ENCODE results near the gene PPFIBP2.
"Not testable (repeated sequence)": the region's sequence is repeated elsewhere in the genome, so short reads cannot be mapped to it uniquely, and the experiment has no call there.

PPFIBP2 gene

DNA sequence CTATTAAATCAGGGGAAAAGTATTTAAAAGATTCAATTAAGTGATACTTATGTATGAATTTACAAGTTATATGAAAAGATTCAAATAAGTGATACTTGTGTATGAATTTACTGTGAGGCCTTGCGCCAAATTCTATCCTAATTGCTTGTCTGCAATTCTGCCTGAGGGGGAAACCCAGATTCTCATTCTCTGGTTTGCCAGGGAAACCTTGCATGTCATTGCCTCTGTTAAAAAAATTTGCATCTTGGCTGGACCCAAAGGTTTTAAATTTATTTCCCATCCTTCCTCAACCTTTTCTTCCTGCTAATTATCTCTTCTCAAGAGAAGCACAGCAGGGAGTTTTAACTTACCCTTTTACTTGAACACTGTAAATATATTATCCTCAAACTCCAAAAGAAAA is 14.7 kb upstream of the PPFIBP2 start:
- DNase-seq (ENCODE audit: low read depth) = no peak

DNA sequence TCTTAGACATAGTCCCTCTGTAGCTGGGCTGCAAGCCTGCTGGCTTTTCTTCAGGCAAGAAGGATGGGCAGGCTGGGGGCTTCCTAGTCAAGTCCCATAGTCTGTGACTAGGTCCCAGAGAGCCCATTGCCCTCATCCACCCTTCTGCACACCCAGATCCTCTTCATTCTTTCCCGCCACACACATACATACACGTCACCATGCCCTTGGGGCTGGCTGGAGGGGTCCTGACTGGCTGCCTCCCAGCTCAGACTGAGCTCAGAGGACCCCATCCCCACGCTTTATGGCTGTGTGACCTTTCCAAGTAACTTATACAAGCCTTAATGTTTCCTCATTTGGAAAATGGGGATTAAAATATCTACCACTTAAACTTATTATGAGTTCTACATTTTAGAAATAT is 13.5 kb upstream of the PPFIBP2 start:
- DNase-seq (ENCODE audit: low read depth) = no peak

DNA sequence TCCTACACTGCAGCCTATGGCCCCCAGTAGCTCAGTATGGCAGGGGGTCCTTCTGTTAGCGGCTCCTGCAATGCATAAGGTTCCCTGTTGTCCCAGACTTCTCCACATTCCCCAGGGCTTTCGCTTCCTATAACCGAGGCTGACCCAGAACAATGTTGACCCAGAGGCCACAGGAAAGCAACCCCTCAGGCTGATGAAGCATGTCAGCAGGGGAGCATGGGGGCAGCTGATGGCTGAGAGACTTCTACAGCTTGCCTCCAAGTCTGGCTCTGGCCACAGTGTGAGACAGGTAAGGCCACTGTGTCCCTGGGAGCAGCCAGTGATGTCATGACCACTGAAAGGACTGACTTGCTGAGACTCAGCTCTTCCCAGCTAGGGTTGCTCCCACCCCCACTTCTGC is 12.5 kb upstream of the PPFIBP2 start:
- no peak for DNase-seq (ENCODE audit: low read depth)

DNA sequence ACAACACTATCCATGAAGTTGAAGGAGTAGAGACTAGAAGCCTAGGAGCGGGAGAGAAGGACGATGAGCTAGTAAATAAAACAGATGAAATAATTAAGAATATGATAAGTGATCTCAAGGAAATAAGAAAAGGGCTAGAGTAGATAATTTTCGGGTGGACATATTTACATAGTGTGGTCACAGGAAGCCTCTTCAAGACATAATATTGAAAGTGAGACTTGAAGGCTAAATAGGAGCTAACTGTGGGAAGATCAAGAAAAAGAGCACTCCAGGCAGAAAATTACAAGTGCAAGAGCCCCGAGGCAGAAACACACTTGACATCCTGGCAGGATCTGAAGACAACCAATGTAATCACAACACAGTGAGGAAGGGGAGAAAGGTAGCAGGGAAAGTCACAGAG is 11.9 kb upstream of the PPFIBP2 start:
- no peak for DNase-seq (ENCODE audit: low read depth)

DNA sequence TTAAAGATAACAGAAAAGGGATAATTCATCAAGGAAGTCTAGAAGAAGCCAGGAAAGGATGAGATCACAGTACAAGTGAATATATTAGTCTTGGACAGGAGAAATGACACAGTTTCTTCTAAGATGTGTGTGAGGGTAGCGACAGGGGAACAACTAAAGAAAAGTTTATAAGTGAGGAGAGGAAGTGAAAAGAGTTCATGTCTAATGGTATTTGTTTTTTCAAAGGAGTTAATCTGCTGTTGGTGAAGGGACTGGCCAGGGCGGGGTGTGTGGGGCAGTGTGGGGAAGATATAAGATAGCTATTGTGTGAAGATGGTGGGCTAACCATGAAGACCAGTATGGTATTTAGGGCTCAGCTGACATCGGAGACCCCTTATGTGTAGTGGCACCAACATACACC is 7.6 kb upstream of the PPFIBP2 start:
- no peak for DNase-seq (ENCODE audit: low read depth)

DNA sequence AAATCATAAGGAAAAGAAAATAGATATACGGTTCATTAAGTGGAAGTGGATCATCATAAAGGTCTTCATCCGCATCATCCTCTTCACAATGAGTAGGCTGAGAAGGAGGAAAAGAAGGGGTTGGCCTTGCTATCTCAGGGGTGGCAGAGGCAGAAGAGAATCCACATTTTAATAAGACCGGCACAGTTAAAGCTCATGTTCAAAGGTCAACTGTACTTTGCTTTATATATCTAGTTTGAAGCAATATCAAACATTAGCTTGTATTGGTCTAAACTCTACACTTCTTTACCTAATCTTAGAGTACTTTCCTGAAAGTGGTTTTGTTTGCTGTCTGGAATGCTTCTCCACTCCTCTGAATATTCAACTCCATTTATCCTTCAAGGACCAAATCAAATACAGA is 5.7 kb upstream of the PPFIBP2 start:
- no peak for DNase-seq (ENCODE audit: low read depth)

DNA sequence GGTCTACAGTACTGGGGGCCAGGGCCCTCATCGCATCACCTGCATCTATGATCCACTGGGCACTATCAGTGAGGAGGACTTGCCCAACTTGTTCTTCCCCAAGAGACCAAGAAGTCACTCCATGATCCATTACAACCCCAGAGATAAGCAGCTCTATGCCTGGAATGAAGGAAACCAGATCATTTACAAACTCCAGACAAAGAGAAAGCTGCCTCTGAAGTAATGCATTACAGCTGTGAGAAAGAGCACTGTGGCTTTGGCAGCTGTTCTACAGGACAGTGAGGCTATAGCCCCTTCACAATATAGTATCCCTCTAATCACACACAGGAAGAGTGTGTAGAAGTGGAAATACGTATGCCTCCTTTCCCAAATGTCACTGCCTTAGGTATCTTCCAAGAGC is 3.8 kb upstream of the PPFIBP2 start:
- no peak for DNase-seq (ENCODE audit: low read depth)

DNA sequence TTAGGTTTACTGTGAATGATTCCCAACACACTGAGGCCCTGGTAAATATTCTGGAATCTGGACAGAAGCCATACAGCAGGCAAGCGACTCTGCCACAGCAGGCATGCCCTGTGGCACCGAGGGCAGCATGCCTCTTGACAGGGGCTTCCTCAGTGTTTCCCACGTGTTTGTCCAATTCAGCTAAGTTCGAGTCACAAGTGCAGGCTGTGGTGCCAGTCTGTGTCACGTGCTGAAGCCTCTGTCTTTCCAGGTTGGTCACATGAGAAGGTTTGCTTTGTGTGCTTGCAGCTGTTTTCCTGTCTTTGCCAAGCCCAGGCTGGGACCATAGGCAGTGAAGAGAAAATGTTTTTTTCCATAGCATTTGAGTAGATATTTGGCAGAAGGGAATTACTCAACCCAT is 2.4 kb upstream of the PPFIBP2 start:
- no peak for DNase-seq (ENCODE audit: low read depth)

DNA sequence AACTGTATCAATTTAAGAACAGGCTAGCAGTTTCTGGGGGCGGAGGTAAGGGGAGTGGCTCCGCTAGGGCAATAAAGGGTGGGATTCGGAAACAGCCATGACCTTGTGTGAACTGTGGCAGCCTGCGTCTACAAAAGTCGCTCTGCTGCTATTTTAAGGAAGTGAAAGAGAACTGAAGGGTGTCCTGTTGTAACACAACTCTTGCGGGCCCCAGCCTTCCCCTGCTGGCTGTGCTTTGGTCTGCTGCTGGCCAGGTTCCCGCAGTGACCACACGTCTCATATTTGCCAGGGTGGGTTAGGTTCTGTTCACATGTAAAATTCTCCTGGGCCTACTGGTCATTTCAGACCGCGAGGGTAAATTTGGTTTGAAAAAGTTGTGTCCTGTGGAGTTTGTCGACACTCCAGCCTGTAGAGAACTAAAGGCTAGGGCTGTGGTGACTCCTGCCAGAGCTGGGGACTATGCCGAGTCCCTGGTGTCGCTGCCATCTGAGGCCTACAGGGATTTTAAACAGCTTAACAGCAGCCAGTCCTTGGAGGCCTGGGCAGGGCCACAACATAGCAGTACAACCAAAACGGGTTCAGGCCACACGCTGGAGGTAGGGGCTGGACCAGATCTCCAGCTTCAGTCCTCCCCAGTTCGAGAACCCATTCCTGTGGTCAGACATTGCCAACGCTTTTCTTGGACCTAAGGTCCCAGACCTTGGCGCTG is 1.1 kb upstream of the PPFIBP2 start:
- no peak for DNase-seq (ENCODE audit: low read depth)

DNA sequence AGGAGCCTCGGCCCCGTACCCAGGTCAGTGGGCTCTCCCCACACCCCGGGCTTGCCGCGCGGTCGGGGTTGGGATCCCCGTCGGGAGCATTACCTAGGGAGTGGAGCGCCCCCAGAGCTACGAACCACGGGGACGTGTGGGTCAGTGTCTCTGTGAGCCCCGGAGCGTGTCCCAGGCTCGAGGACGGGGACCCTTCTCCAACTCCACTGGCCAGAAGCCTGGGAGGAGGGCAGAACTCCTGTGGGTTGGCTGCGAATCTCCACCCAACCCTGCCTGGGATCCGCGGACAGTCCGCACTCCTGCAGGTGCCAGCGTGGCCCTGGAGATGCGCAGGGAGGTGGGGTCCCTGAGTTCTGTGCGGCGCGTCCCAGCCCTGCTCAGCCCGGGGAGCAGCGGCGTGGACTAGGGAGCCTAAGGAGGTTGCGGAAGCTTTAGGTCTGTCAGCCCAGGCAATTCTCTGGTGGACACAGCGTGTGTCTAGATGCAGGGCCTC is 346 bp downstream of the PPFIBP2 start:
- no peak for DNase-seq (ENCODE audit: low read depth)

DNA sequence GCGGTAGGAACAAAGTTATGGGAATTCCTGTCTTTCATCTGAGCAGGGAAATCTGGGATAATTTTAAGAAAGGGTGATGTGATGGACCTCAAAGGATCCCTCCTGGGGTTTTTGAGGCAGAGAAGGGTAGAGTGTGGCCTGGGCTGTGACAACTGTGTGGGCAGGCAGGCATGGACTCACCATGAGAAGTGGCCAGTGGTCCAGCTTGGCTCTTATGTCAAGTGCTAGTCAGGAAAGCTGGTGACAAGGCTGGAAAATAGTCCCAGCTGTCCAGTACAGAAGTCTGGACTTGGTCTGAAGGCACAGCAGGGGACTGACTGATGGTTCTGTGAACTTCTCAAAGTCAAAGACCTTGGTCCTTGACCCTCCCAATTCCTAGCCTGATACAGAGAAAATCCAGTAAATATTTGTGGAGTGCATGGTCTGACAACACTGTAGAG is 1.7 kb downstream of the PPFIBP2 start:
- no peak for DNase-seq (ENCODE audit: low read depth)

DNA sequence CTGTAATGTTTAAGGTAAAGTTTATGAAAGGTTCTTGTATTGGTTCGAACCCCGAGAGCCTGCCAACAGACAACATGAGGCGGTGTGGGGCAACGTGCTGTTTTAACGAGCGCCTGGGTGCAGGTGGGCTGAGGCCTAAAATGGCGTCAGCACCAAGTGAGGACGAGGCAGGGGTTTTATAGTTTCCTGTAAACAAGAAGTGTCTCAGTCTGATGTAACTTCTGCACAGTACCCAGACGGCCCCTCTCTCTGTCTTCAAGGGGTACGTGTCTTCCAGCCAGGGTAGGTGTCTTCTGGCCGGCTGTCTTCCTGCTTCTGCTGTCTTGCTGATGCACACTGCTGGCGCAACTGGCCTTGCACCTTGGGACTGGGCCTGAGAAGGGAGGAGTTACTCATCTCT is 2.7 kb downstream of the PPFIBP2 start:
- no peak for DNase-seq (ENCODE audit: low read depth)

DNA sequence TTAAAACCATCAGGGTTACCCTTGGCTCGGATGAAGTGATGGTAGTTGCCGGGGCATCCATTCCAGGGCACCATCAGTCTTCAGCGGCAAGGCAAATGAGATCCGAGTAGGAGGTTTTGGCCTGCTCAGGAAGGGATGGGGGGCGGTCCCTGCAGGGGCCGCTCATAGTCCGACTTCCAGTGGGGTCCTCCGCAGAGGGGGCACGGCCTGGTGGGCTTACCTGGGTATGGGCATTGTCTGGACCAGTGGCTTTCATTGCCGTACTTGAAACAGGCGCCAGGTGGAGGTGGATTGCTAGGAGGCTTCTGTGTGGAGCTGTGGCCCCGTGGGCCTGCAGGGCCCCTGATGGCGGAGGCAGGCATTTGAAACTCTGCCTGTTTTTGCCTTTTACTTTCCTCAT is 3.9 kb downstream of the PPFIBP2 start:
- DNase-seq (ENCODE audit: low read depth) = not testable (repeated sequence)

DNA sequence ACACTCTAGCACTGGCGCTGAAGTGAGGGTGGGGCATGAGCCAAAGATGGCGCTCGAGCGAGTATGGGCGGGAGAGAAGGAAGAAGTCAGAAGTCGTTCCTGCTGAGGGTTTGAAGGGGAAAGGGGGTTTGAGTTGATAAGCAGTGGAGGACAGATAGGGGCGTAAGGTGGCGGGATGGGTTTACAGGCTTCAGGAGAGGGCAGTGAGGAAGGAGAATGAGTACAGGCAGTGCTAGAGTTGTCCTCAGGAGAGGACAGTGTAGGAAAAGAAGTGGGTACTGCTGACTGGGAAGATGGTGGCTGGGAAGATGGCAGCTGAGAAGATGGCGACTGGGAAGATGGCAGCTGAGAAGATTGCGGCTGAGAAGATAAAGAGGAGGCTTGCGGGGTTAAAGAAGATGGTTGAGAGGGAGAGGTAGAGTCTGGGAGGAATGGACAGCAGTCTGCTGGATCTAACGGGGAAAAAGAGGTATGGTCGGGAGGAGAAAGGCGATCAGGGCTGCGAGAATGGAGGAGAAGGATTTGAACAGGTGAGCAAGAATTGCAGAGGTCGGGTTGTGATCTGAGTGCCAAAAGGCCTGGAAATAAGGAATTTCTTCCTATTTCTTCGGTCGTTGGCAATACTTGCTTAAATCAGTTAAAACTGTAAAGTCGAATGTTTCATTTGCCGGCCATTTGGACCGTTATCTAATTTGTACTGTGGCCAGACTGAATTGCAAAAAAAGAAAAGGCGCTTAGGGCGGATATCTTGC is 5.2 kb downstream of the PPFIBP2 start:
- DNase-seq (ENCODE audit: low read depth) = no peak

DNA sequence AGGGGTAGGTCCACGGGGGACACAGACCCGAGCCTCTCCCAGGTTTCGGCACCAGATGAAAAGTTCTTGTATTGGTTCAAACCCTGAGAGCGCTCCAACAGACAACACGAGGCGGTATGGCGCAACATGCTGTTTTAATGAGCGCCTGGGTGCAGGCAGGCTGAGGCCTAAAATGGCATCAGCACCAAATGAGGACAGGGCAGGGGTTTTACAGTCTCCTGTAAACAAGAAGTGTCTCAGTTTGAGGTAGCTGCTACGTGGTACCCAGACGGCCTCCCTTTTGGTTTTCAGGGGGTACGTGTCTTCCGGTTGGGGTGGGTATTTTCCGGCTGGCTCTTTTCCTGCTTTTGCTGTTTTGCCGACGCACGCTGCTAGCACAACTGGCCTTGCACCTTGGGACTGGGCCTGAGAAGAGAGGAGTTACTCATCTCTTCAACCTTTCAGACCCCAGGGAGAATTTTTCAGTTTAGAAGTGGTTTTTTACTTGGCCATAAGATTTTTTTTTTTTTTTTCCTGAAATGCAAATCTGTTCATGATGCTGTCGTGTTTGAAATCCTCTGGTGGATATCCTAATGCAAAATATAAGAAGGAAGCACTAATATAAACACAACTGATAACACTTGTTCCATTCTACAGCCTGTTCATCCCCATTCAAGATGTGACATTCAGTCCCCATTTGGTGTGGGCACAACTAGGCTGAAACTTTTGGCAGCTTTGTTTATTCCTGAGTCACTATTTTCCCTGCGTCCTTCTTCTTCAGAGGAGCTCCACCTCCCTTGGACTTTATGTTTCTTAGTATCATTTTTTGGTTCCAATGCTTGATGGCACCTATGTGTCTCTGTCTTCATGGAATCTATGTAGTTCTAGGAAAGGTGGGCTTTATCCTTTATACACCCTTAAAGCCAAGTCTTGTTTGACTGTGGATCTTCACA is 6.5 kb downstream of the PPFIBP2 start:
- no peak for DNase-seq (ENCODE audit: low read depth)

DNA sequence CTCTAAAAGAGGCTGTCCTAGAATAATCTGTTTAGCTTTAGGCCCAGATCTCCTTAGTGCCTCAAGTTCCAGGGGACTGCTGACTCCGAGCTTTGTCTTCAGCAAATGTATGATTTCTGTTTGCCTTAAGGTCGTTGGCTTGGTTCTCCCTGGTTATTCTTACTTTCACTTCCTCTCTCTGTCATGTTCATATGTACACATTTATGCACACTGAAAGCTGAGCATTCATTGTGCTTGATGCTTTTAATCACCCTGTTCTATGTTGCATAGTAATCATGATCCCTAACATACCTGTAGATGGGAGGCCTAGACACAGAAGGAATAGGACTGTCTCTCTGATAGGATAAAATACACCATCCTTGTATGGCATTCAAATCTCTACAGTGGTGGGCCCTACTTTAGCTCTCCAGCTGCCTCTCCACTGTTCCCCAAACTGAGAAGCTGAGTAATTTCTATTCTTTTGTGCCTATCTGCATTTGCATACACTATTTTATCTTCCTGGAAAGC is 7.2 kb downstream of the PPFIBP2 start:
- DNase-seq (ENCODE audit: low read depth) = no peak

DNA sequence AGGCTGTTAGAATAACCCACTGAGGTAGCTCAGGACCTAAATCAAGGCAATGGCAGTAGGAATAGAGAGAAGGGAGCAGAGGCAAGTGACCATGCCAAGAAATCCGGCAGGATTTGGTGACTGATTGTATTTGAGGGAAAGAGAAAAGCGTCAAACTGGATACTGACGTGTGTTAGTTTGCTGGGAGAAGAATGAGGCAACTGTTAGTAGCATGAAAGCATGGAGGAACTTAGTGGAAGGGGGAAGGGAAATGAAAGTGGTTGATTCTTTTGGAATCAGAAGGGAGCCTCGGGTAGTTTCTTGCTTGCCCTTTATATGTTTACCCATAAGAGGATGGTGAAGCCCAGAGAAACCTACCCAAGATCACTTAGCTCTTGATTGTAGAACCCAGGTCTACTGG is 8.3 kb downstream of the PPFIBP2 start:
- no peak for DNase-seq (ENCODE audit: low read depth)

DNA sequence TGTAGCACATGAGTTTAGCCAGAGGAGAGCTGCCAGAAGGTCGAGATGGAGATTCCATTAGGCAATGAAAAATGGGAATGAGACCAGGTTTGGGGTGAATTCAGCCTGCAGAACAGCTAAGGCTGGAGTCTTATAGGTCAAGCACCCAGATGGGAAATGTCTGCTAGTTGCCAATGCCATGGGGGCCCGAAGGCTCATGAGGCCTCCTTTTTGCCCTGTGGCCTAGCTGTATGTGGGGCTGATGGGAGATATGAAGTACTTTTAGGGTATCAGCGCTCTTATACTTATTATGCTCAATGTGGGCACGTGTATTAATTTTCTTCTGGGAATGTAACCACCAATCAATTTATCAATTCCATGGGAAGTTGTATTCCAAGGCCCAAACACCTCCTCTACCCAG is 8.7 kb downstream of the PPFIBP2 start:
- no peak for DNase-seq (ENCODE audit: low read depth)

DNA sequence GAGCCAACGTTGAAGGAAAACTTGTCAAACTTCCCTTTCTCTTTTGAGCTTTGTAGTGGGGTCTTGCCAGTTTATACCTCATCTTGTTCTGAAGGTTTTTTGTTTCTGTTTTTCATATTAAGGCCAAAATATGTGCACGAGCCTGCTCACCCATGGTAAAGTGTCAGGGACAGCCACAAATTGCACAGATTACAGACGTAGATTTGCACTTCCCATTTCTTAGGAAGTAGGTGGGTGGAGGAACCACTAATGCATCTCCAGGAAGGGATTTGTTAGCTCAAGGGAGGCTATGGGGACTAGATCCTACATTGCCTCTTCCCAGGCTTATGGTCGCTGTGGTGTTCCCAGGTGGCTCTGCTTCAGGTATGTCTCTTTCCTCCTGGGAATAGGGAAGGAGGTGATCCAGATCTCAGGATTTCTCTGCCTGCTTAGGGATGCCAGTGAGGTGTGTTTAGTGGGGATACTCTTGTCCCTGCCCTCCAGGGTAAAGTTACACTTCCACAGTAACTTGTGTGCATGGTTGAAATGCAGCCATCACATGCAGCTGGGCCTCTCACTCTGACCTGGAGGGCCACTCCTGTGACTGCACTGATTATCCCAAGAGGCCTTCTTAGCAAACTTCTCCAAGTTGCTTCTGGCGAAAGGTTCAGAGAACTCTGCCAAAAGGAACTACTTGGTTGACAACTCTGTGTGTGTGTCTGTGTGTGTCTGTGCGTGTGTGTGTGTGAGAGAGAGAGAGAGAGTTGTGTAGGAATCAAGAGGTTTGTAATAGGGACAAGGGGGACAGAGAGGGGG is 9.8 kb downstream of the PPFIBP2 start:
- DNase-seq (ENCODE audit: low read depth) = no peak

DNA sequence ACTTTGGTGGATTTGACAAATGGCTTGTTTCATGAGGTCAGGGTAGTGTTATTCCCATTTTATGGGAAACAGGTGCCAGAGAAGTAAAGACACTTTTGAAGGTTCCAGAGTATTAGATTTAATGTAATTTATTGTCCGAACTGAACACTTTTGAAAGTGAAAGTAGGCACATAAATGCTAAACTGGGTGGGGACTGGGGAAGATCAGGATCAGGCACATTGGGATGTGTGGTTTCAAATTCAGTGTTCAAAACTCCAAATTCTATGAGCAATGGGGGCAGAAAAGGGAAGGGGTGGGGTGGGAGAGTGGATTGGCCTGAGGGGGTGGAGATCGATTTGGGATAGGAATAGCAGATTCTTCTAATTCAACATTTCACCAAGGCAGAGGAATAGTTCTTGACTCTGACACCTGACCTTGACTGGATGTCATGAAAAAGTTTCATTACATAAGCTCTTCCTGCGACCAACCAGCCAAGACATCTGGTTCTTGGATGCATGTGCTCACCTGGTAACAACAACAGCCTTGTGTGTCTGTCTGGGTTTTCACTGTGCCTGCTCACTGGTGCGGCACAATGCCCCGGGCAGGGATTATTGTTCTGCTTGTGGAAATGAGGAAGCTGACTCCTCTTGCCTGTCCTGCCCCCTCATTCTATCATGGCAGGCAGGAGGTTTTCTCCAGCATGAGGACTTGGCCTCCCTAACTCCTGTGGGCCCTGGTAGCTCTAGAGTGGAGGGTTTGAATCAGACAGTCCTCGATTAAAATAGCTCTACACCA is 10.8 kb downstream of the PPFIBP2 start:
- no peak for DNase-seq (ENCODE audit: low read depth)

DNA sequence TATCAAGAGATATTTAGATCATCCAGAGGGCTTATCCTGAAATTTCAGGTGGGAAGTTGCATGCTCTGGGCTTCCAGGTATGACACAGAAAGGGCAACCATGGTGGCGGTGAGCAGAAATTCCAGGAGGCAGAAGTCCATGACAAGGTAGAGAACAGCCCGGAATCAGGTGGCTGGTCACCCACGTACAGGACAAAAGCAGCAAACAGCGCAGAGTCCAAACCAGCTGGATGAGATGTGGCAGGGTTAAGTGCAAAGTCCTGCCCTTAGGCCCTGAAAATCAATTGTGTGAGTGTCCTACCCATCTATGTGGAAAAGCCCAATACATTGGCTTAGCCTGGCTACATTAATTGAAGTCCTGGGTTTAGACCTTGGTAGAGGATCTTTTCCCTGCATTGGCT is 11.6 kb downstream of the PPFIBP2 start:
- no peak for DNase-seq (ENCODE audit: low read depth)

Measured in T follicular helper cell (primary cell).